ENCODE measurements around the gene LRG1. TPM values are rescaled to one million over a fixed set of nuclear protein-coding genes. Genes with fewer than 3 reads are reported as not detected.

Gene LRG1
- total and polyA plus RNA-seq, 2 of the 13 experiments (the other 11 are each of a cell fraction or from before 2014, with no cell fraction given): 12.0 to 39.3 TPM

DNA sequence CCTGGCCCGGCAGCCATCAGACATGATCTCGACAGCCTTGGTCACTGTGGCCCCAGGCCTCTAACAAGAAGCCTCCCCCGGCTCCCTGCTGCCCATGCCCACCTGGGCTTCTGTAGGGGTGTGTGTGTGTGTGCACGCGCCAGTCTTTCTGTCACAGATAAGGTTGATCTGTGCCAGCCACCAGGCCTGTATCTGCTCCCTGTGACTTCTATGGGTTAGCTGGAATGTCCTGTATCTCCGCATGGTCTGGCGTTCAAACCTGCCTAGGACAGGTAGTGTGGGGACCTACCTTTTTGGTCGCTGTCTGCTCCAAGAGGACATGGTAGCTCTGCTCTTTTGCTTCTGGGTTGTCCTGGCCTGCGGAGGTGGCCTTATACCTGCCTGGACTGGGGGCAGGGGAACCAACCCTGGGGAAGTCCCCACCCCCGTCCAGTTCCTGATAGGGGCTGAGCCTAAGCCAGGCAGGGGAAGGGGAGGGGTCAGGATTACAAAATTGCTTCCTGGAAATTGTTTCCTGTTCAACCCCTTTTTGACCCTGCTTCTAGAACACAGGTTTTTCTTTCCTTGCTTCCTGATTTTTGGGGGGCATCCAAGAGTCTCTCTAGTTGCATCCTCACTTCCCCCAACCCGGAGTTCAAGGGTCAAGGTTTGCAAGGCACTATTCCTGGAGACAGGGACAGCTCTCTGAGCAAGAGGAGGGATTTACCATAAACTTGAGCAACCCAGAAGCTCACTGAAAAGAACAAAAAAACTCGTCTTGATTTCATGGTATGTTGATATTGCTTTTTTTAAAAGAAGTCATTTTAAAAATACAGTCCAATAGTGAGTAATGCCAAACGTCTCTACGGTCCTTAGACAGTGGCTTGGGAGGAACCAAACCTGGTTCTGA, at the start of gene LRG1 (continued):
- peak; percentile 10 for TF ChIP-seq ZNF407 (CRISPR knock-in tag; IDR thresholded peaks at IDR 0.05; ENCODE audit: not compliant biosample characterization)
- TF ChIP-seq SMARCC2 (IDR thresholded peaks at IDR 0.05): no peak
- TF ChIP-seq ZNF326 (CRISPR knock-in tag; IDR thresholded peaks at IDR 0.05; ENCODE audit: borderline replicate concordance): no peak
- TF ChIP-seq MED13 (CRISPR knock-in tag; IDR thresholded peaks at IDR 0.05): no peak
- 0 out of 2 replicates have a peak, but pooled peaks have one; percentile 17 for TF ChIP-seq SRF (IDR thresholded peaks at IDR 0.05; ENCODE audit: low read depth, low read length)
- TF ChIP-seq, protein P1, sequence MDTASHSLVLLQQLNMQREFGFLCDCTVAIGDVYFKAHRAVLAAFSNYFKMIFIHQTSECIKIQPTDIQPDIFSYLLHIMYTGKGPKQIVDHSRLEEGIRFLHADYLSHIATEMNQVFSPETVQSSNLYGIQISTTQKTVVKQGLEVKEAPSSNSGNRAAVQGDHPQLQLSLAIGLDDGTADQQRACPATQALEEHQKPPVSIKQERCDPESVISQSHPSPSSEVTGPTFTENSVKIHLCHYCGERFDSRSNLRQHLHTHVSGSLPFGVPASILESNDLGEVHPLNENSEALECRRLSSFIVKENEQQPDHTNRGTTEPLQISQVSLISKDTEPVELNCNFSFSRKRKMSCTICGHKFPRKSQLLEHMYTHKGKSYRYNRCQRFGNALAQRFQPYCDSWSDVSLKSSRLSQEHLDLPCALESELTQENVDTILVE (CRISPR knock-in tag; IDR thresholded peaks at IDR 0.05): no peak; the same call in 1 of the 2 replicates
- peak; percentile 68 for TF ChIP-seq FOXP4 (CRISPR knock-in tag; IDR thresholded peaks at IDR 0.05)
- TF ChIP-seq MAF1 (CRISPR knock-in tag; IDR thresholded peaks at IDR 0.05; ENCODE audit: borderline replicate concordance): no peak
- no peak for TF ChIP-seq RAD21 (CRISPR knock-in tag; IDR thresholded peaks at IDR 0.05)
- no peak for TF ChIP-seq IKZF1 (IDR thresholded peaks at IDR 0.05)
- TF ChIP-seq MAFF (IDR thresholded peaks at IDR 0.05; ENCODE audit: low read depth, low read length): no peak
- TF ChIP-seq NFRKB (IDR thresholded peaks at IDR 0.05): no peak
- TF ChIP-seq KDM2A (CRISPR knock-in tag; IDR thresholded peaks at IDR 0.05; ENCODE audit: borderline replicate concordance, low read depth): peak; percentile 56
- no peak for TF ChIP-seq MEIS1 (CRISPR knock-in tag; IDR thresholded peaks at IDR 0.05; ENCODE audit: borderline replicate concordance)
- TF ChIP-seq ATM (IDR thresholded peaks at IDR 0.05; ENCODE audit: borderline replicate concordance): no peak
- no peak for TF ChIP-seq TOE1 (CRISPR knock-in tag; IDR thresholded peaks at IDR 0.05)
